HL-60 (cell line): ENCODE results near the gene PITX1.

Experiments
- CTCF ChIP-seq: IDR thresholded peaks from one replicate; pipeline ENCODE4 v1.5.1; 2011; ENCODE audit warnings: low read length, control low read depth, inconsistent platforms; ENCODE audit not compliant: insufficient read depth
- GABPA ChIP-seq: IDR thresholded peaks from 2 replicates; pipeline ENCODE4 v1.6.1; 2012; ENCODE audit warnings: low read depth
- POLR2AphosphoS5 ChIP-seq: IDR thresholded peaks from 2 replicates; pipeline ENCODE4 v1.6.1; 2012; ENCODE audit warnings: low read depth
- SPI1 ChIP-seq: IDR thresholded peaks from 2 replicates; pipeline ENCODE4 v1.6.1; 2012; ENCODE audit warnings: low read depth, mild to moderate bottlenecking, borderline replicate concordance

- TF ChIP-seq CTCF: no peak
- no peak for TF ChIP-seq POLR2AphosphoS5
- TF ChIP-seq GABPA: no peak
- no peak for TF ChIP-seq SPI1
These were observed 29.6 kb upstream of the PITX1 start for GRCh38 chr5:135063511-135064234.
